Thyroid gland (tissue), 4 donors: ENCODE measurements around the gene DCTN3.

Experiments used
- POLR2A ChIP-seq, 2 donors: fragments of 450-650 bp; IDR thresholded peaks; one replicate each; pipeline ENCODE4 v1.6.1; 2017; ENCODE audit warnings: antibody characterized with exemption in 2 of 2, mild to moderate bottlenecking in 2 of 2, moderate library complexity in 1 of 2
- TF ChIP-seq, protein P1 (sequence below), 6 experiments: fragments of 200-600 bp in 3 of 6; fragments of 450-650 bp in 3 of 6; sonication (generic) in 3 of 6; IDR thresholded peaks; one replicate each; pipeline ENCODE4 v1.5.1; 2016 to 2019; ENCODE audit warnings: antibody characterized with exemption in 6 of 6, mild to moderate bottlenecking in 2 of 6, inconsistent platforms in 1 of 6, moderate library complexity in 1 of 6

DNA sequence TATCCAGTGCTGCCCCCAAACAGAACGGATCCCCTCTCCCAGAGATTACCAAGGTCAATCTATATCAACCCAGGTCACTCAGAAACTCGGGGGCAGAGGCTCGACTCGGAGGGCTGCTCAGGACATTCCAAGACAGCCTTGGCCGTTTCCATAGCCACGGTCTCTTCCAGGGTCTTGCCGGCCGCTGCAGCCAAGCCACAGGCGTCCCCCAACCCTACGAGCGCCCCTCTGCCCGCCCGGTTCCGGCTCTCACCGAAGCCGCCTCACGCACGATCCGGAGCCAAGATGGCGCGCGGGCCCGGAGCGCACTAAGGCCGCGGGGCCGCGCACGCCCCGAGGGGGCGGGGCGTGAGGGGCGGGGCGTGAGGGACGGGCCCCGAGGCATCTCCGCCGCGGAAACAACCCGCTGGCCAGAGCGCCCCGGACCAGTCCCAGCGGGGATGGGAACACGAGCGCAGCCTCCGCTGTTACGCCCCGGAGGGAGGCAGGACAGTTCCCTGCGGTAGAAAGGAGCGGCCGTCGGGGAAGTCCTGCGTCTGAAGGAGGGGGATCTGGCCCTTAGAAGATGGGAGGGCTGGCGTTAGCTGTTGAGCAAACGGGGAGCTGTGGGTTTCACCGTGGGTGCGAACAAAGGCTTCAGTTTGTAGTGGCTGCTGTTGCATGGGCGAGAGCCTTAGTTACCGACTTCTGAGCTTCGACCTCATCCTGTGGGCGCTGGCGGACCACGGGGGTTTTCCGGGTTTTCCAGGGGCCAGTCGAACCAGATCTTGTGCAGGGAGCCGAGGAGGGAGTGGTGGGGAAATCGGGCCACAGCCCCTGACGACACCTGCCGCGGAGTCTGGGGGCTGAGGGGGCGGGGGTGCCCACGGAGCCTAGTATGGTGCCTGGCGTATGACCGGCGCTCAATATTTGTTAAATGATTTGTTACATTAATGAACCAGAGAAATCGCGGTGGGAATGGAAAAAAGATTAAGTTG is 8.2 kb downstream of the DCTN3 start, which contains the start of gene RPP25L:
- TF ChIP-seq, protein P1, sequence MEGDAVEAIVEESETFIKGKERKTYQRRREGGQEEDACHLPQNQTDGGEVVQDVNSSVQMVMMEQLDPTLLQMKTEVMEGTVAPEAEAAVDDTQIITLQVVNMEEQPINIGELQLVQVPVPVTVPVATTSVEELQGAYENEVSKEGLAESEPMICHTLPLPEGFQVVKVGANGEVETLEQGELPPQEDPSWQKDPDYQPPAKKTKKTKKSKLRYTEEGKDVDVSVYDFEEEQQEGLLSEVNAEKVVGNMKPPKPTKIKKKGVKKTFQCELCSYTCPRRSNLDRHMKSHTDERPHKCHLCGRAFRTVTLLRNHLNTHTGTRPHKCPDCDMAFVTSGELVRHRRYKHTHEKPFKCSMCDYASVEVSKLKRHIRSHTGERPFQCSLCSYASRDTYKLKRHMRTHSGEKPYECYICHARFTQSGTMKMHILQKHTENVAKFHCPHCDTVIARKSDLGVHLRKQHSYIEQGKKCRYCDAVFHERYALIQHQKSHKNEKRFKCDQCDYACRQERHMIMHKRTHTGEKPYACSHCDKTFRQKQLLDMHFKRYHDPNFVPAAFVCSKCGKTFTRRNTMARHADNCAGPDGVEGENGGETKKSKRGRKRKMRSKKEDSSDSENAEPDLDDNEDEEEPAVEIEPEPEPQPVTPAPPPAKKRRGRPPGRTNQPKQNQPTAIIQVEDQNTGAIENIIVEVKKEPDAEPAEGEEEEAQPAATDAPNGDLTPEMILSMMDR (IDR thresholded peaks at IDR 0.05), result no peak
- TF ChIP-seq POLR2A (IDR thresholded peaks at IDR 0.05), result peak in 1 of 2 donors; percentile 91
